Measurements from ENCODE around the gene EDAR. TPM values are rescaled to one million over a fixed set of nuclear protein-coding genes. Genes with fewer than 3 reads are reported as not detected.

The EDAR gene
- total and polyA plus RNA-seq, 2 donors, result 0.33 to 1.3 TPM

DNA sequence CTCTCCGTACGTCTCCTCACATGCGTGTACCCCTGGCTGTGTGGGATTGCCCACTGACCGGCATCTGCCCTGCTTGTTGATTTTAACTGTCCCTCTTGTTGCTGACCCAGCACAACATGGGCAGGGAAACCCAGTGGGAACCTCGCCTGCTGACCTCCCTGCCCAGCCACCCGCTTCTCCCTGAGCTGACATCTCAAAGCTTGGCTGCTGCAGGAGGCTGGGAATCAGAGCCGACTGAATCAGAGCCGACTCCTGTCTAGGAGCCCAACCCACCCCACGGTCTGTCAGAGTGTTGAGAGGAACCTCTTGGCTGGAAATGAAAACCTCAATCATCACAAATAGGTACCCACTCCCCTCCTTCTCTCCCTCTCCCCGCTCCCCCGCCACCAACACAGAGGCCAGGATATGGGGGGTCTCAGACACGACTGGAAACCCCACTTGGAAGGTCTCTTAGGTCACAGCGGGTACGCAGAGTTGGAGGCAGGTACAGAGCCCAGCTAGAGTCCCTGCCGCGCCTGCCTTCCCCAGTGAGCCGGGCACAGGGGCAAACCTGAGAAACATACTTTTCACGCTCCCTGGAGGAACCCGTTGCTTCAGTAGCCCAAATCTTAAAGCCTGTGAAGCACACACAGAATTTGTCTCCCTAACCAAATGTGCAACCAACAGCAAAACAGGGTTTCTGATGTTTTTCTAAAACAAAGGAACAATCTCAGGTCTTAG, 784 bp downstream of the EDAR start:
- Histone ChIP-seq H3K36me3 (ENCODE audit: control insufficient read depth in 2 of 2, insufficient read depth in 2 of 2, low read length in 1 of 2) (no peaks in the 10 kb centered on the region), H3K9me3 (ENCODE audit: control insufficient read depth in 2 of 2, insufficient read depth in 1 of 2, low read length in 1 of 2) (no peaks in the 10 kb centered on the region), H3K27me3 (ENCODE audit: control insufficient read depth in 2 of 2, insufficient read depth in 1 of 2, low read length in 1 of 2) (peaks cover 0 to 4% of the 10 kb centered on the region in 2 donors), H3K27ac (ENCODE audit: low read depth in 1 of 2, low read length in 1 of 2) (peak overlapping the region in 1 of 2 donors; percentile 62), H3K4me3 (ENCODE audit: low read length in 2 of 2) (peak overlapping the region in 1 of 2 donors; percentile 26), H3K4me1 (ENCODE audit: control insufficient read depth in 2 of 2, insufficient read depth in 2 of 2, low read length in 2 of 2) (peaks cover 0 to 9% of the 10 kb centered on the region in 2 donors)
- 88% methylated on average over 19 of the region's 19 CpGs for WGBS
- DNase-seq (ENCODE audit: low read depth in 6 of 9, low spot score in 9 of 9), result no peak

DNA sequence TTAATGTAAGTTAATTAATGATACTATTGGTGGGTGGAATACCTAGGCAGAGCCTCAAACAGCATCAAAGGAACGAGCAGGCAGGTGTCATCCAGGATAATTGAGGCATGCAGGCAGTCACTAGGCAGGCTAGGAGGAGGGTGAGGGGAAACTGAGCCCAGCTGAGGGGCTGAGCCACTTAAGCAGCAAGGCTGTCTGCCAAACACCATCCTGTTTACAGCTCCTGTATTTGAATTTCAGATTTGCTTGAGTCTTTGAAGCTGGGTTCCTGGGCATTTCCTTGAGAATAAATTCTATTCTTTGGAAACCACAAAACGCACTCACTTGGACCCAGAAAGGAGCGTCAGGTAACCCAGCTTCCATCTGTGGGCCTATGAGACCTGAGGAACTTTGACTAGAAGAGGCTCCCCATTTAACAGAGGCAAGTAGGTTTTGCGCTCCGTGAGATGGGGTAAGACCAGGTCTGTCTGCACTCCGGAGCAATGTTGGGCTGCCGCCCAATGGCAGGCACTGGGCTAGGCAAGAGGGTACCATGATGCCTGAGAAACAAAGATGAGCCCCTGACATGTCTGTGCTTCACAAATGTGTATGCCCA, 2.0 kb downstream of the EDAR start:
- DNase-seq (ENCODE audit: low read depth in 6 of 9, low spot score in 9 of 9), result peak in 1 of 9 donors; percentile 57
- Histone ChIP-seq H3K27ac (ENCODE audit: low read depth in 1 of 2, low read length in 1 of 2) (no peak overlapping the region), H3K4me3 (ENCODE audit: low read length in 2 of 2) (no peak overlapping the region), H3K27me3 (ENCODE audit: control insufficient read depth in 2 of 2, insufficient read depth in 1 of 2, low read length in 1 of 2) (peaks cover 0 to 4% of the 10 kb centered on the region in 2 donors), H3K9me3 (ENCODE audit: control insufficient read depth in 2 of 2, insufficient read depth in 1 of 2, low read length in 1 of 2) (no peaks in the 10 kb centered on the region), H3K4me1 (ENCODE audit: control insufficient read depth in 2 of 2, insufficient read depth in 2 of 2, low read length in 2 of 2) (peaks cover 0 to 9% of the 10 kb centered on the region in 2 donors), H3K36me3 (ENCODE audit: control insufficient read depth in 2 of 2, insufficient read depth in 2 of 2, low read length in 1 of 2) (no peaks in the 10 kb centered on the region)
- 87% methylated on average over 7 of the region's 7 CpGs for WGBS

DNA sequence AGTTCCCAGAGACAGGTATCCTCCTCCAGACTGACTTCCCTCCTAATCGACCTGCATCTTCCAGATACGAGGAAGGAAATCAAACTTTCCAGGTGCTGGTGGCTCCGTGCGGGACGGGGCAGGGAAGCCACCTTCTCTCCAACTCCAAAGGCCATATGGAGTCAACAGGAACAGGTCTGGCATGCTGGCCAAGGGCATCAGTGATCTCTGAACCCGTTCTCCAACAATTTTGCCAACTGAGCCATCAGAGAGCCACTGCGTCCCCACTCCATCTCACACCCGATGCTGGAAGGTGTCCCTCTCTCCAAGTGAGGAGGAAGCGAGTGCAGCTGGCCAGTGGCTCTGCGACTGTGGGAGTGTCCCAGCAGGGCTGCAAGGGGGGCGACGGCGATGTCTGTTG, 5.4 kb downstream of the EDAR start:
- Histone ChIP-seq H3K27me3 (ENCODE audit: control insufficient read depth in 2 of 2, insufficient read depth in 1 of 2, low read length in 1 of 2) (peaks cover 0 to 2% of the 10 kb centered on the region in 2 donors), H3K27ac (ENCODE audit: low read depth in 1 of 2, low read length in 1 of 2) (no peak overlapping the region), H3K4me1 (ENCODE audit: control insufficient read depth in 2 of 2, insufficient read depth in 2 of 2, low read length in 2 of 2) (peaks cover 0 to 4% of the 10 kb centered on the region in 2 donors), H3K36me3 (ENCODE audit: control insufficient read depth in 2 of 2, insufficient read depth in 2 of 2, low read length in 1 of 2) (no peaks in the 10 kb centered on the region), H3K9me3 (ENCODE audit: control insufficient read depth in 2 of 2, insufficient read depth in 1 of 2, low read length in 1 of 2) (no peaks in the 10 kb centered on the region), H3K4me3 (ENCODE audit: low read length in 2 of 2) (no peak overlapping the region)
- whole genome bisulfite sequencing, result 93% methylated on average over 13 of the region's 13 CpGs
- DNase-seq (ENCODE audit: low read depth in 6 of 9, low spot score in 9 of 9), result no peak

DNA sequence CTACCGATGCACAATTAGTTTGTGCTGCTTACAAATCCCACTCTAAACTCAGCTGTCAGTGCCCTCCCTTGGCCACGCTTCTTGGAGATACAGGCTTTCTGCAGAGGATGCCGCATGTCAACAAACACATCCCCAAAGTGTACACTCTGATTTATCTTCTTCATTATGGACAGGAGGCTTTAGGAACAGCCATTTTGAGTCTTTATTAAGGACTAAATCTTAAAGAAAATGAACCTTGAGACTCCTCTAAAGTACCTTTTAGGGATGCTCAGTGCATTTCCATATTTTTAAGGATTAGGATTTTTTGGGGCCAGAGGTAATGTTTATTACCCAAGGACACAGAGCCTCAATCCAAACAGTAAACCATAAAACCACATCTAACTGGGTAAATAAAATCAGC, 6.0 kb downstream of the EDAR start:
- H3K36me3 ChIP-seq (ENCODE audit: control insufficient read depth in 2 of 2, insufficient read depth in 2 of 2, low read length in 1 of 2), result no peaks in the 10 kb centered on the region
- no peak overlapping the region for H3K27ac ChIP-seq (ENCODE audit: low read depth in 1 of 2, low read length in 1 of 2)
- peaks cover 0 to under 1% of the 10 kb centered on the region in 2 donors for H3K27me3 ChIP-seq (ENCODE audit: control insufficient read depth in 2 of 2, insufficient read depth in 1 of 2, low read length in 1 of 2)
- WGBS, result 97% methylated on average over 3 of the region's 3 CpGs
- no peak overlapping the region for H3K4me3 ChIP-seq (ENCODE audit: low read length in 2 of 2)
- no peaks in the 10 kb centered on the region for H3K9me3 ChIP-seq (ENCODE audit: control insufficient read depth in 2 of 2, insufficient read depth in 1 of 2, low read length in 1 of 2)
- no peak for DNase-seq (ENCODE audit: low read depth in 6 of 9, low spot score in 9 of 9)
- H3K4me1 ChIP-seq (ENCODE audit: control insufficient read depth in 2 of 2, insufficient read depth in 2 of 2, low read length in 2 of 2), result peaks cover 0 to 4% of the 10 kb centered on the region in 2 donors

DNA sequence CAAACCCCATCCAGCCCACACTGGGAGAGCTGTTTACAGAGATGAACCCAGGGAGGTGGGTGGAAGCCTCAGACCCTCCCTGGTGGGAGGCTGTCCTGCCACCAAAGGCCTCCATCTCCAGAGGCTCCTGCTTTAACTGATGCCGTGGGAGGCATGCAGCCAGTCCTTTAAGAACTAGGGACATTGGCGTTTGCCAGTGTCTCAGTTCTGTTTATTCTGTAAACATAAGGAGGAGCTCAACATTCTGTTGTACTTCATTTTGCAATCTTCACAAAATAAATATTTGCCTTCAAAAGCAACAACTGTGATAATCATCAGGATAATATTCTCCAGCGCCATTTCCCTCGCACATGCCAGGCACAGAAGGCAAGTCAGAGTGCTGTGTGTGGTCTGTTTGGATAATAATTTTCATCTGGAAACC, 6.8 kb downstream of the EDAR start:
- no peak overlapping the region for H3K27ac ChIP-seq (ENCODE audit: low read depth in 1 of 2, low read length in 1 of 2)
- H3K4me1 ChIP-seq (ENCODE audit: control insufficient read depth in 2 of 2, insufficient read depth in 2 of 2, low read length in 2 of 2), result peaks cover 0 to 4% of the 10 kb centered on the region in 2 donors
- H3K36me3 ChIP-seq (ENCODE audit: control insufficient read depth in 2 of 2, insufficient read depth in 2 of 2, low read length in 1 of 2), result no peaks in the 10 kb centered on the region
- H3K27me3 ChIP-seq (ENCODE audit: control insufficient read depth in 2 of 2, insufficient read depth in 1 of 2, low read length in 1 of 2), result no peaks in the 10 kb centered on the region
- DNase-seq (ENCODE audit: low read depth in 6 of 9, low spot score in 9 of 9), result no peak
- 96% methylated on average over 4 of the region's 4 CpGs for WGBS
- H3K9me3 ChIP-seq (ENCODE audit: control insufficient read depth in 2 of 2, insufficient read depth in 1 of 2, low read length in 1 of 2), result no peaks in the 10 kb centered on the region
- H3K4me3 ChIP-seq (ENCODE audit: low read length in 2 of 2), result no peak overlapping the region

DNA sequence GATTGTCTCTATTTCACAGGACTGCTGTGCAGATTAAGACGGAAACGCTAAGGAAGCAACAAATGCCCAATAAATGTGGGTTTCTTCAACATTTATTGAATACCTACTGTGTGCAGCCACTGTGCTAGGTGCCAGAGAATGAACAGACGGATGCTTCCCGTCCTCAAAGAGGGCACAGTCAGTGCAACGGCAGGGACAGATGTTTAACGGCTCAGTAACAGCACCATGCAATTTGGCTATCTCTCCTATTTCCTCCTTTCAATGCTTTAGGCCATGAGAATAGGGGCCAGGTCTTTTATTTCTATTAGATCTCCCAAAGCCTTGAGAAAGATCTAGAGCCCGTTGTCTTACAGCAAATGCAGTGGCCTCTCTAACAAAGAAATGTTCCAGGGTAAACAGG, 7.2 kb downstream of the EDAR start:
- H3K27ac ChIP-seq (ENCODE audit: low read depth in 1 of 2, low read length in 1 of 2), result no peak overlapping the region
- no peak overlapping the region for H3K4me3 ChIP-seq (ENCODE audit: low read length in 2 of 2)
- H3K9me3 ChIP-seq (ENCODE audit: control insufficient read depth in 2 of 2, insufficient read depth in 1 of 2, low read length in 1 of 2), result no peaks in the 10 kb centered on the region
- no peaks in the 10 kb centered on the region for H3K27me3 ChIP-seq (ENCODE audit: control insufficient read depth in 2 of 2, insufficient read depth in 1 of 2, low read length in 1 of 2)
- peaks cover 0 to 2% of the 10 kb centered on the region in 2 donors for H3K4me1 ChIP-seq (ENCODE audit: control insufficient read depth in 2 of 2, insufficient read depth in 2 of 2, low read length in 2 of 2)
- no peak for DNase-seq (ENCODE audit: low read depth in 6 of 9, low spot score in 9 of 9)
- no peaks in the 10 kb centered on the region for H3K36me3 ChIP-seq (ENCODE audit: control insufficient read depth in 2 of 2, insufficient read depth in 2 of 2, low read length in 1 of 2)
- 91% methylated on average over 7 of the region's 7 CpGs for WGBS

DNA sequence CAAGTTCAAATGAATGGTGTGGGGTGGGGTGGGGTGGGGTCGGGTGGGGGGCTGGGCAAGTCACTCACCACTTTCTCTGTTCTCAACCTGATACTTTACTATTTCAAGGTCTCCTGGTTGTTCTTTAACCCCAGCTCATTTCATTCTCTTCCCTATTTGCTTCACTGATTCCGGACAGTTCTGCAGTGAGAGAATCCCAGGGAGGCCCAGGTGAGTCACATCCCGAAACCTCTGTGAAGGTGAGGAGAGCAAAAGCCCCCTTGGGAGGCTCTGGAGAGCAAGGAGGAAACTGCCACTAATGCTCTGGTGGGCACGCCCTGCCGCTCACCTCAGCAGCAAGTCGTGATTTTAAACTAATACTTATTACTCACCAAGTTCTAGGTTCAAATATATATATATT, 8.9 kb downstream of the EDAR start:
- H3K27me3 ChIP-seq (ENCODE audit: control insufficient read depth in 2 of 2, insufficient read depth in 1 of 2, low read length in 1 of 2), result no peaks in the 10 kb centered on the region
- 97% methylated on average over 6 of the region's 6 CpGs for WGBS
- no peaks in the 10 kb centered on the region for H3K36me3 ChIP-seq (ENCODE audit: control insufficient read depth in 2 of 2, insufficient read depth in 2 of 2, low read length in 1 of 2)
- H3K9me3 ChIP-seq (ENCODE audit: control insufficient read depth in 2 of 2, insufficient read depth in 1 of 2, low read length in 1 of 2), result no peaks in the 10 kb centered on the region
- no peak overlapping the region for H3K27ac ChIP-seq (ENCODE audit: low read depth in 1 of 2, low read length in 1 of 2)
- H3K4me1 ChIP-seq (ENCODE audit: control insufficient read depth in 2 of 2, insufficient read depth in 2 of 2, low read length in 2 of 2), result no peaks in the 10 kb centered on the region
- H3K4me3 ChIP-seq (ENCODE audit: low read length in 2 of 2), result no peak overlapping the region
- no peak for DNase-seq (ENCODE audit: low read depth in 6 of 9, low spot score in 9 of 9)

DNA sequence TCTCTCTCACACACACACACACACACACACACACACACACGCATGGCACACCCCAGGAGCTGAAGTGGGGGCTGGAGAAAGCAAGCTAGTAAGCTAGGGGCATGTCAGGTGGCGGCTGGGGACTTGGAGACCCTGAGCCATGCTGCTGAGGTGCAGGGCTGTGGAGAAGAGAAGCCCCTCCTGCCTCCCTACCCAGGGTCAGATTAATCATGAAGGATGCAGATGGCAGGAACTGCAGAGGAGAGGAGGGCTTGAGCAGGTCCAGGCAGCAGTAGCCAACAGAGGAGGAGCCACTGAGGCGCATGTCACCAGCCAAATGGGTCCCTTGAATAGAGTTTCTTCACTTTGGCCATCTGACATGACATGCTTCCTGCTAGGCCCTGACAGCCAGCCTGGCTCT, 9.6 kb downstream of the EDAR start:
- Histone ChIP-seq H3K9me3 (ENCODE audit: control insufficient read depth in 2 of 2, insufficient read depth in 1 of 2, low read length in 1 of 2) (no peaks in the 10 kb centered on the region), H3K27me3 (ENCODE audit: control insufficient read depth in 2 of 2, insufficient read depth in 1 of 2, low read length in 1 of 2) (no peaks in the 10 kb centered on the region), H3K4me3 (ENCODE audit: low read length in 2 of 2) (no peak overlapping the region), H3K27ac (ENCODE audit: low read depth in 1 of 2, low read length in 1 of 2) (no peak overlapping the region), H3K4me1 (ENCODE audit: control insufficient read depth in 2 of 2, insufficient read depth in 2 of 2, low read length in 2 of 2) (peaks cover 0 to 5% of the 10 kb centered on the region in 2 donors), H3K36me3 (ENCODE audit: control insufficient read depth in 2 of 2, insufficient read depth in 2 of 2, low read length in 1 of 2) (no peaks in the 10 kb centered on the region)
- 96% methylated on average over 3 of the region's 3 CpGs for WGBS
- DNase-seq (ENCODE audit: low read depth in 6 of 9, low spot score in 9 of 9), result no peak

DNA sequence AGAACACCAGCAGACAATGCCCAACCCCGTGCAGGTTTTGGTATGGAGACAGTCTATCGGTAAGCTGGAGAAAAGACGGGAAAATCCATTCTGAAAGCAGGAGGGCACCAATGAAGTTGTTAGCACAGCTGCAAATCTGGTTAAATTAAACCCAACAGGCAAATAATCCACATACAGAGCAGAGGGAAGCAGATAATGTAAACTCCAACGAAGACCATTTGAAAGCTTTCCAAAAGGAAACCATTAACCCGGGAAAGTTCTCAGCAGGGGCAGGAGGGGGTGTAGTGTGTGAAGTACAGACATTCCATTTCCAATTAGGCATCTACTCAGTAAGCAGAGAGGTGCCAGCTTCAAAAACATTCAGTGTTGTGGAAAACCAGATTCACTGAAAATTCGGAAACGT, 10.3 kb downstream of the EDAR start:
- Histone ChIP-seq H3K9me3 (ENCODE audit: control insufficient read depth in 2 of 2, insufficient read depth in 1 of 2, low read length in 1 of 2) (no peaks in the 10 kb centered on the region), H3K27me3 (ENCODE audit: control insufficient read depth in 2 of 2, insufficient read depth in 1 of 2, low read length in 1 of 2) (no peaks in the 10 kb centered on the region), H3K36me3 (ENCODE audit: control insufficient read depth in 2 of 2, insufficient read depth in 2 of 2, low read length in 1 of 2) (no peaks in the 10 kb centered on the region), H3K4me3 (ENCODE audit: low read length in 2 of 2) (no peak overlapping the region), H3K27ac (ENCODE audit: low read depth in 1 of 2, low read length in 1 of 2) (no peak overlapping the region), H3K4me1 (ENCODE audit: control insufficient read depth in 2 of 2, insufficient read depth in 2 of 2, low read length in 2 of 2) (peaks cover 0 to 5% of the 10 kb centered on the region in 2 donors)
- 80% methylated on average over 7 of the region's 7 CpGs for WGBS
- DNase-seq (ENCODE audit: low read depth in 6 of 9, low spot score in 9 of 9), result no peak
